Jurkat, Clone E6-1 (cell line): ENCODE data around the gene ANKLE2. TPM values are rescaled to one million over a fixed set of nuclear protein-coding genes. Genes with fewer than 3 reads are reported as not detected.
"Not testable (repeated sequence)": the region's sequence is repeated elsewhere in the genome, so short reads cannot be mapped to it uniquely, and the experiment has no call there.

ENCODE experiments used
- DNase-seq: peaks from one replicate; pipeline ENCODE4 v3.0.0-alpha.2; 2011; ENCODE audit warnings: low read depth, low spot score
- H3K4me3 ChIP-seq: 2 replicates; pipeline ENCODE4 v1.5.1; 2011; ENCODE audit warnings: mild to moderate bottlenecking, low read length, control low read depth, moderate library complexity
- polyA plus RNA-seq: library from polyadenylated mRNA; unstranded; fragments of >200 nt; gene quantifications from one replicate; pipeline ENCODE4 v1.2.1, GENCODE V29; 2012; ENCODE audit warnings: missing spikeins; ENCODE audit not compliant: insufficient read length, insufficient read depth

The ANKLE2 gene
- 75.8 TPM for polyA plus RNA-seq

- peak; percentile 54 for DNase-seq
- peak within 1 kb of the TSS; percentile 68 for H3K4me3 ChIP-seq
These were observed at the start of gene ANKLE2 for GRCh38 chr12:132761032-132761920. Gene ANKLE2 (minus strand): TSS chr12:132761832. CDS start chr12:132761798, 34 bp downstream.

DNA sequence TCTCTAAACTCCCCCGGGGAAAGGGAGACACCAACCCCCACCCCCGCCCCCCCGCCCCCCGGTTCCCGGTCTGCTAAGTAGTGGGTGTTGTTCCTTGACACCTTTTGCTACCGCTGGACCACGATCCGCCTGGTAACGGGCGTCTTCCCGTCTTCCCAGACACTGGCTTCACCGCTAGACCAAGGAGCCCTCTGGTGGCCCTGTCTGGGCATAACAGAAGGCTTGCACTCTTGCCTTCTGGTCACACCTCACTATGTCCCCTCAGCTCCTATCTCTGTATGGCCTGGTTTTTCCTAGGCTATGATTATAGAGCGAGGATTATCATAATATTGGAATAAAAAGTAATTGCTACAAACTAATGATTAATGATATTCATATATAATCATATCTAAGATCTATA lies 47.8 kb upstream of the ANKLE2 start:
- DNase-seq, H3K4me3 ChIP-seq: not testable (repeated sequence)

GRCh38 chr12:132807295-132808092 lies 45.9 kb upstream of the ANKLE2 start:
- H3K4me3 ChIP-seq: no peak overlapping the region
- no peak for DNase-seq

DNA sequence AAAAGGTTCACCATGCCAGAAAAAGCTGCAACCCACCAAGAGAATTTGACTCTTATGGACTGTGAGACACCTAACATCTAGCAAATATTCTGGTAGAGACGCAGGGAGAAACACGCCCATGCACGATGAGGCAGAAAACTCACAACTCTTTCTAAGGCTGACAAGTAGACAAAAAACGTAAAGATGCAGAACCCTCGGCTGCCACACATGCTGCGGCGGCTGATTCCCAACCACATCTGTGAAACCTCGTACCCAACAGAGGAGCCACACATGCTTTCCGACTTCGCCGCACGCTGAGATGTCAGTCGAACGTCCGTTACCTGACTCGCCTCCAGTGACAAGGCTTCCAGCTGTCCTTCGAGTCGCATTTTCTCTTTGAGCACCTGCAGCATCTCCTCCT lies 45.2 kb upstream of the ANKLE2 start:
- DNase-seq: peak; percentile 78
- H3K4me3 ChIP-seq: no peak overlapping the region

DNA sequence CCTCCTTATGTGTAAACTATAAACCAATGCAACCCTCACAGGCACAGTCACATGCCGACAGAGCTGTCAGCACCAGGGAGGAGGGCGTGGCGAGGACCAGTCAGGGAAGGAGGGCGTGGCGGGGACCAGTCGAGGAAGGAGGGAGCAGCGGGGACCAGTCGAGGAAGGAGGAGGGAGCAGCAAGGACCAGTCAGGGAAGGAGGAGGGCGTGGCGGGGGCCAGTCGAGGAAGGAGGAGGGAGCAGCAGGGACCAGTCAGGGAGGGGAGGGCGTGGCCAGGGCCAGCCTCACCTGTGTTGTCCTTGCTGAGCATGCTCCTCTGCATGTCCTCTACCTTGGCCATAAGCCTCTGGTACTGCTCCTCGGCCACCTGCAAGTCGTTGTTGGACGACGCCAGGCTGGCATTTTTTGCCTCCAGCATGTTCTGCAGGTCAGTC lies 42.8 kb upstream of the ANKLE2 start:
- no peak for DNase-seq
- no peak overlapping the region for H3K4me3 ChIP-seq

DNA sequence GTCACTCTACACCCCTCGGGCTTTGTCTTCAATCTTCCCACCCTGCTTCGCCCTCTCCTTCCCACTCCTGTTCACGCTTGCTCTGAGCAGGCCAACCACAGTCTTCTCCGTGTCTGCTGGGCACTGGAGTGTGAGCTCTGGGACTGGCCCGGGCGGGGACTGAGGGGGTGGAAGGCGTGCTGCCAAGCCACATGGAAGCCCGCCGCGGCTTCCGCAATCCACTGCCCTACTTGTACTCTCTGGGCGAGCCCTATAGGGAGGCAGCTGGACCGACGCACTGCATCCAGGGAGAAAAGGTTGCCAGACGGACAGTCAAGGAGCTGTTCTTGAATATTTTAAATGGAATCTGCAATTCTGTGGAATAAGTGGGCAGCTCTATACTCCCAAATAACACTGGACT lies 42.3 kb upstream of the ANKLE2 start:
- DNase-seq: no peak
- H3K4me3 ChIP-seq: no peak overlapping the region

GRCh38 chr12:132803125-132803524 lies 41.5 kb upstream of the ANKLE2 start:
- no peak for DNase-seq
- no peak overlapping the region for H3K4me3 ChIP-seq

GRCh38 chr12:132801741-132802140 lies 40.1 kb upstream of the ANKLE2 start:
- no peak for DNase-seq
- H3K4me3 ChIP-seq: no peak overlapping the region

- no peak for DNase-seq
- no peak overlapping the region for H3K4me3 ChIP-seq
These were observed 37.2 kb upstream of the ANKLE2 start for GRCh38 chr12:132798836-132799235.

DNA sequence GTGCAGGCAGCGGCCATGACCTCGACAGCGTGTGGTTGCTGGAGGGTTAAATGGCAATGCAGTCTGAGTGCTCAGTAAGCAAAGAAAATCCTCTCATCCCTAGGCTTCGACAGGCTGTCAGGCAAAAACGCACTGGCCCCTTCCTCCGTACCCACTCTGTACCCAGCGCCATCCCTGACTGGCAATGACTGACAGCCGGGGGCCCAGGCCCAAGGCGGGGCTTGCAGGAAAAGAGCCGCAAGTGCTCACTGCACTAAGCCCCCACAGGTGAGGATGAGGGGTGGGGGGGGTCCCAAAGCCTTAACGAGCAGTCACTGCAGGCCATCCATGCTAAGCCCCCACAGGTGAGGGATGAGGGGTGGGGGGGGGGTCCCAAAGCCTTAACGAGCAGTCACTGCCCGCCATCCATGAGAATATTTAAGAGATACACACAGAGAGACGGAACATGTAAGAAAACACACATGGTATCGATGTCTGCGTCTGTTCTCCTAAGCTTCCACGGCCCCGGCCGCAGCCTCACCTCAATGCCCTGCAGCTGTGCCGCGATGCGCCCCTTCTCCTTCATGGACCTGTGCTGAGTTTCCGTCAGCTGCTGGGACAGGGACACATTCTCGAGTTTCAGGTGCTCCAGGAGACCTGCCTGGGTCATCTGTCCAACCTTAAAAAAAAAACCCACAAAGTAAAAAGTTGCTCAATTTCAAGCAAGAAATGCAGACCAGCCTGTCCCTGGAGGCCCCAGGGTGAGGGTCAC lies 36.4 kb upstream of the ANKLE2 start:
- DNase-seq: no peak
- H3K4me3 ChIP-seq: no peak overlapping the region

- no peak for DNase-seq
These were observed 34.2 kb upstream of the ANKLE2 start for GRCh38 chr12:132795847-132796246.

DNA sequence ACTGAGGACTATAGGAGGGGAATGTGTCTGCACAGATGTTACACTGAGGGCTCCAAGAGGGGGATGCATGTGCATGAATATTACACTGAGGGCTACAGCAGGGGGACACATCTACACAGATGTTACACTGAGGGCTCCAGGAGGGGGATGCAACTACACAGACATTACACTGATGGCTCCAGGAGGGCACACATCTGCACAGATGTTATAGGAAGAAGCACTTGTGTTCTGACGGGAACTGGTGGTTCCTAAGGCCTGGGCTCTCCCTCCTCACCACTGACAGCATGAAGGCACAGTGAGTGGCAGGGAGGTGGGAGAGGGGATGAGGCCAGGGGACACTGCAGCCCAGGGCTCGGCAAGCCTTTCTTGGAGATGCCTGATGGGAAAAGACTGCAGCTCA lies 30.3 kb upstream of the ANKLE2 start:
- not testable (repeated sequence) for DNase-seq

More at GRCh38 chr12:132795847-132796246, 34.2 kb upstream of the ANKLE2 start:
- no peak overlapping the region for H3K4me3 ChIP-seq

GRCh38 chr12:132789099-132789471 lies 27.5 kb upstream of the ANKLE2 start:
- no peak overlapping the region for H3K4me3 ChIP-seq
- no peak for DNase-seq

More for the DNA sequence above, 30.3 kb upstream of the ANKLE2 start:
- H3K4me3 ChIP-seq: not testable (repeated sequence)

- H3K4me3 ChIP-seq: no peak overlapping the region
These were observed 26.9 kb upstream of the ANKLE2 start for GRCh38 chr12:132788375-132789098.

GRCh38 chr12:132787877-132788276 lies 26.2 kb upstream of the ANKLE2 start:
- no peak for DNase-seq
- H3K4me3 ChIP-seq: no peak overlapping the region

More at GRCh38 chr12:132788375-132789098, 26.9 kb upstream of the ANKLE2 start:
- no peak for DNase-seq

GRCh38 chr12:132786192-132786591 lies 24.6 kb upstream of the ANKLE2 start:
- no peak for DNase-seq
- no peak overlapping the region for H3K4me3 ChIP-seq

DNA sequence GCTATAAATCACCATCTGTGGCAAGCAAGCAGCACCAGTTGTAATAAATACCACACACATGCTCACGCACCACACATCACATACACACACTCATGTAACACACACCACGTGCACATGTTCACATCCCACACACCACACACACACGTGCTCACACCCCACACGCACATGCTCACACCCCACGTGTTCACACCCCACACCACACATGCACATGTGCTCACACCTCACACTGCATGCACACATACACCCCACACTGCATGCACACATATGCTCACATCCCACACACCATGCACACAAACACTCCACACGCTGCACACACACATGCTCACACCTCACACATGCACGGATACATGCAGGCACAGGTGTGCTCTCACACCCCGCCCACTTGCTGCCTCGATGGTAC lies 22.9 kb upstream of the ANKLE2 start:
- no peak overlapping the region for H3K4me3 ChIP-seq
- DNase-seq: no peak

- H3K4me3 ChIP-seq: no peak overlapping the region
- DNase-seq: no peak
These were observed 22.4 kb upstream of the ANKLE2 start for GRCh38 chr12:132783917-132784531.
